K562 (cell line): ENCODE measurements around the gene GRIP1. TPM values are rescaled to one million over a fixed set of nuclear protein-coding genes. Genes with fewer than 3 reads are reported as not detected.

Experiments used
- ATAC-seq: fragments of 200-7000 bp; cut with Tn5 transposase; 3 replicates; pipeline ENCODE4 v1.9.1; 2020; ENCODE audit warnings: moderate library complexity
- BruUV-seq: library from RNA; stranded (reverse); fragments of 400-500 nt; replicated peaks from 2 replicates; lab custom pipeline; 2021; lab: Mats Ljungman, UMichigan
- CTCF ChIA-PET: fragments of 300-600 bp; formaldehyde crosslinking; extraction: SDS; loops from one replicate; lab custom pipeline; 2021; ENCODE audit warnings: low intra/inter-chr PET ratio; lab: Yijun Ruan, JAX
- POLR2A ChIA-PET: fragments of 300-600, 350-650 bp; sonication (Branson Sonifier 250); formaldehyde crosslinking; extraction: SDS; loops from one replicate; lab custom pipeline; 2021; ENCODE audit warnings: antibody characterized with exemption, inconsistent platforms; lab: Yijun Ruan, JAX
- DNase-seq, 4 experiments: peaks; one replicate each; pipeline versions ENCODE4 v3.0.0 to v3.0.0-alpha.2; 2011 to 2018; ENCODE audit warnings: low spot score in 3 of 4, mixed read lengths in 3 of 4; ENCODE audit errors: extremely low read depth in 1 of 4
- FAIRE-seq: peaks from 2 replicates; lab custom pipeline; 2011; peaks lifted over from hg19 to GRCh38; lab: Jason Lieb, UNC
- H2AFZ ChIP-seq: 2 replicates; pipeline ENCODE4 v1.6.0; 2011; ENCODE audit warnings: low read depth, low read length, control low read depth, inconsistent platforms
- H3K27ac ChIP-seq: fragments of 200-600 bp; 3 replicates; pipeline ENCODE4 v1.8.0; 2011; ENCODE audit warnings: low read depth, mild to moderate bottlenecking, control low read depth, inconsistent platforms, low read length, moderate library complexity, mixed read lengths; ENCODE audit errors: extremely low read depth
- H3K27me3 ChIP-seq, 2 experiments: fragments of 300-600 bp in 1 of 2; 2 replicates in 1 of 2; 3 replicates in 1 of 2; pipeline versions ENCODE4 v1.6.0 to v1.8.0; 2011; ENCODE audit warnings: inconsistent platforms in 2 of 2, low read length in 2 of 2, mild to moderate bottlenecking in 1 of 2, mixed read lengths in 1 of 2, moderate library complexity in 1 of 2; ENCODE audit not compliant: control insufficient read depth in 2 of 2, insufficient read depth in 2 of 2
- H3K36me3 ChIP-seq: fragments of 300-600 bp; 3 replicates; pipeline ENCODE4 v1.8.0; 2011; ENCODE audit warnings: mild to moderate bottlenecking, low read length, inconsistent platforms; ENCODE audit not compliant: control insufficient read depth, insufficient read depth
- H3K4me1 ChIP-seq, 2 experiments: fragments of 200-600 bp in 1 of 2; replicated peaks in 1 of 2; 2 replicates in 1 of 2; 3 replicates in 1 of 2; pipeline versions ENCODE4 v1.5.1 to v1.8.0; 2011; ENCODE audit warnings: inconsistent platforms in 2 of 2, low read length in 2 of 2, mild to moderate bottlenecking in 1 of 2, mixed read lengths in 1 of 2, moderate library complexity in 1 of 2; ENCODE audit not compliant: control insufficient read depth in 2 of 2, insufficient read depth in 2 of 2
- H3K4me2 ChIP-seq: 2 replicates; pipeline ENCODE4 v1.6.1; 2011; ENCODE audit warnings: low read length, control low read depth, inconsistent platforms, mixed read lengths; ENCODE audit not compliant: insufficient read depth
- H3K4me3 ChIP-seq: fragments of 200-600 bp; sonication (generic), shearing (Covaris generic); 2 replicates; pipeline ENCODE4 v1.5.1; 2016; ENCODE audit warnings: control low read depth, inconsistent platforms
- H3K79me2 ChIP-seq: fragments of 200-600 bp; 3 replicates; pipeline ENCODE4 v1.8.0; 2011; ENCODE audit warnings: low read length, inconsistent platforms; ENCODE audit not compliant: control insufficient read depth, insufficient read depth
- H3K9ac ChIP-seq, 2 experiments: 2 replicates each; pipeline versions ENCODE4 v1.6.0 to v1.6.1; 2011; ENCODE audit warnings: low read depth in 2 of 2, low read length in 2 of 2, control low read depth in 1 of 2, inconsistent platforms in 1 of 2, mild to moderate bottlenecking in 1 of 2, mixed read lengths in 1 of 2; ENCODE audit not compliant: insufficient read depth in 1 of 2
- H3K9me1 ChIP-seq: one replicate; pipeline ENCODE4 v1.6.0; 2011; ENCODE audit warnings: inconsistent platforms, mild to moderate bottlenecking, low read length, moderate library complexity; ENCODE audit not compliant: control insufficient read depth, insufficient read depth
- H3K9me3 ChIP-seq: replicated peaks from 2 replicates; pipeline ENCODE4 v1.5.1; 2011; ENCODE audit warnings: low read depth, low read length, inconsistent platforms; ENCODE audit not compliant: control insufficient read depth, insufficient read depth
- H4K20me1 ChIP-seq: replicated peaks from 2 replicates; pipeline ENCODE4 v1.6.1; 2011; ENCODE audit warnings: low read length, inconsistent platforms, mixed read lengths; ENCODE audit not compliant: control insufficient read depth, insufficient read depth
- ATF6 ChIP-seq: sonication (generic); formaldehyde crosslinking; IDR thresholded peaks from 2 replicates; pipeline ENCODE4 v1.4.0; 2020; ENCODE audit warnings: mild to moderate bottlenecking, missing genetic modification reagents
- BRCA1 ChIP-seq, 2 experiments: fragments of 450-650 bp in 1 of 2; sonication (generic) in 1 of 2; formaldehyde crosslinking in 1 of 2; IDR thresholded peaks; 2 replicates each; pipeline versions ENCODE4 v1.5.0 to v1.6.1; 2017 to 2020; ENCODE audit warnings: mild to moderate bottlenecking in 1 of 2, missing genetic modification reagents in 1 of 2
- EGR1 ChIP-seq: fragments of 450-650 bp; conservative IDR thresholded peaks from 2 replicates; pipeline ENCODE4 v1.6.1; 2017; ENCODE audit warnings: mild to moderate bottlenecking
- HLTF ChIP-seq: fragments of 450-650 bp; IDR thresholded peaks from 2 replicates; pipeline ENCODE4 v1.6.1; 2016
- MAZ ChIP-seq, 2 experiments: fragments of 450-650 bp in 1 of 2; sonication (generic) in 1 of 2; formaldehyde crosslinking; IDR thresholded peaks in 1 of 2; conservative IDR thresholded peaks in 1 of 2; 2 replicates each; pipeline versions ENCODE4 v1.4.0 to v1.5.0; 2020; ENCODE audit warnings: mild to moderate bottlenecking in 1 of 2, missing genetic modification reagents in 1 of 2
- MEIS2 ChIP-seq: fragments of 450-650 bp; IDR thresholded peaks from 2 replicates; pipeline ENCODE4 v1.6.1; 2014; ENCODE audit warnings: mild to moderate bottlenecking; ENCODE audit not compliant: partially characterized antibody
- RBBP5 ChIP-seq: fragments of 200-600 bp; sonication (generic); IDR thresholded peaks from 2 replicates; pipeline ENCODE4 v1.6.1; 2012; ENCODE audit warnings: borderline replicate concordance, mild to moderate bottlenecking, low read length, control low read depth, inconsistent platforms; ENCODE audit not compliant: insufficient read depth, poor library complexity, severe bottlenecking
- RHOXF2B ChIP-seq: fragments of 250-450 bp; sonication (Bioruptor Pico); conservative IDR thresholded peaks from 2 replicates; pipeline ENCODE4 v1.5.1; 2021
- SMAD3 ChIP-seq: fragments of 450-650 bp; formaldehyde crosslinking; conservative IDR thresholded peaks from 2 replicates; pipeline ENCODE4 v1.4.0; 2020; ENCODE audit warnings: mild to moderate bottlenecking
- TBL1XR1 ChIP-seq, 2 experiments: IDR thresholded peaks; 2 replicates each; pipeline ENCODE4 v1.6.1; 2012; ENCODE audit warnings: improper control_type of control experiment in 2 of 2, low read length in 2 of 2, mild to moderate bottlenecking in 1 of 2
- TCF7 ChIP-seq: sonication (generic); IDR thresholded peaks from 2 replicates; pipeline ENCODE4 v1.6.1; 2016; ENCODE audit warnings: antibody characterized with exemption, borderline replicate concordance
- TEAD1 ChIP-seq, 2 experiments: fragments of 450-650 bp in 1 of 2; sonication (generic) in 1 of 2; formaldehyde crosslinking; IDR thresholded peaks; 2 replicates each; pipeline versions ENCODE4 v1.4.0 to v1.8.0; 2020 to 2022; ENCODE audit warnings: mild to moderate bottlenecking in 2 of 2, missing genetic modification reagents in 1 of 2
- ZC3H8 ChIP-seq: fragments of 450-650 bp; IDR thresholded peaks from 2 replicates; pipeline ENCODE4 v1.6.1; 2017
- ZNF589 ChIP-seq: fragments of 200-800 bp; sonication (Bioruptor generic); IDR thresholded peaks from 2 replicates; pipeline ENCODE4 v1.6.1; 2016; ENCODE audit warnings: low read depth, missing genetic modification characterization, missing compliant biosample characterization
- ZNF766 ChIP-seq: fragments of 200-800 bp; sonication (Bioruptor generic); conservative IDR thresholded peaks from 2 replicates; pipeline ENCODE4 v1.6.1; 2016; ENCODE audit warnings: missing genetic modification characterization, missing compliant biosample characterization
- WGBS: fragments of 100-300 bp; shearing (Covaris generic); methylation state at CpG from one replicate; pipeline ENCODE4 v1.1.6; 2016; ENCODE audit warnings: low coverage, mixed read lengths; ENCODE audit not compliant: insufficient coverage; ENCODE audit errors: missing lambda C conversion rate; 5-methylcytosine and 5-hydroxymethylcytosine counted together
- in situ Hi-C: fragments of 300-500 bp; cut with MboI; formaldehyde crosslinking; loops from 4 replicates; pipeline ENCODE4 v1.15.0; 2018; ENCODE audit warnings: inconsistent platforms, mixed read lengths
- intact Hi-C: fragments of 100-400 bp; cut with micrococcal nuclease; formaldehyde crosslinking; loops from 2 replicates; pipeline ENCODE4 v1.14.2; 2022
- polyA plus RNA-seq, 8 experiments: library from polyadenylated mRNA; depleted of rRNA in 4 of 8; stranded (reverse) in 5 of 8; unstranded in 3 of 8; fragments of >200 nt; fragmentation: Nextera tagmentation in 2 of 8; fragmentation: Illumina TruSeq in 1 of 8; extraction: Ambion mirVana in 2 of 8; extraction: Trizol in 1 of 8; gene quantifications; 2 replicates each; pipeline versions ENCODE4 v1.2.1 to v1.2.3, GENCODE V29; 2011 to 2014; ENCODE audit warnings: inconsistent platforms in 1 of 8, missing spikeins in 1 of 8
- total RNA-seq, 7 experiments: library from RNA; depleted of rRNA in 6 of 7; stranded (reverse); fragments of >200 nt in 6 of 7; fragmentation: Illumina TruSeq in 2 of 7; extraction: Trizol in 2 of 7; gene quantifications; 2 replicates each; pipeline versions ENCODE4 v1.2.1 to v1.2.3, GENCODE V29; 2011 to 2021; ENCODE audit warnings: low replicate concordance in 1 of 7
- TF ChIP-seq, protein P1 (sequence below): fragments of 250-450 bp; sonication (Bioruptor Pico); IDR thresholded peaks from 2 replicates; pipeline ENCODE4 v1.5.1; 2021; ENCODE audit warnings: mild to moderate bottlenecking
- TF ChIP-seq, protein P2 (sequence below): fragments of 450-650 bp; IDR thresholded peaks from 2 replicates; pipeline ENCODE4 v1.6.1; 2017; ENCODE audit warnings: antibody characterized with exemption

The GRIP1 gene
- total and polyA plus RNA-seq, 9 of the 15 experiments (the other 6 are each of a cell fraction or from before 2014, with no cell fraction given), result 0.28 to 1.2 (median 0.45) TPM

GRCh38 chr12:66500841-66501240 lies 178.0 kb downstream of the GRIP1 start (continued):
- no peak for TF ChIP-seq BRCA1 (IDR thresholded peaks at IDR 0.05)
- no peak for TF ChIP-seq BRCA1 (CRISPR knock-in tag; IDR thresholded peaks at IDR 0.05)
- no peak for TF ChIP-seq TEAD1 (CRISPR knock-in tag; IDR thresholded peaks at IDR 0.05)
- TF ChIP-seq, protein P1, sequence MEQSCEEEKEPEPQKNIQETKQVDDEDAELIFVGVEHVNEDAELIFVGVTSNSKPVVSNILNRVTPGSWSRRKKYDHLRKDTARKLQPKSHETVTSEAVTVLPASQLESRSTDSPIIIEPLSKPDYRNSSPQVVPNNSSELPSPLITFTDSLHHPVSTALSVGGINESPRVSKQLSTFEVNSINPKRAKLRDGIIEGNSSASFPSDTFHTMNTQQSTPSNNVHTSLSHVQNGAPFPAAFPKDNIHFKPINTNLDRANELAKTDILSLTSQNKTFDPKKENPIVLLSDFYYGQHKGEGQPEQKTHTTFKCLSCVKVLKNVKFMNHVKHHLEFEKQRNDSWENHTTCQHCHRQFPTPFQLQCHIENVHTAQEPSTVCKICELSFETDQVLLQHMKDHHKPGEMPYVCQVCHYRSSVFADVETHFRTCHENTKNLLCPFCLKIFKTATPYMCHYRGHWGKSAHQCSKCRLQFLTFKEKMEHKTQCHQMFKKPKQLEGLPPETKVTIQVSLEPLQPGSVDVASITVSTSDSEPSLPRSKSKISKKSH, result no peak
- no peak for TF ChIP-seq RHOXF2B

- ATAC-seq, result no peak
- Histone ChIP-seq H3K9me3 (no peaks in the 10 kb centered on the region), H2AFZ (no peak overlapping the region), H3K36me3 (no peaks in the 10 kb centered on the region), H3K4me3 (no peak overlapping the region), H3K9me1 (no peaks in the 10 kb centered on the region), H3K27me3 (peaks cover 0 to 4% of the 10 kb centered on the region in 2 experiments; a peak in 1 of 5 replicates), H3K9ac (no peak overlapping the region), H3K4me2 (no peak overlapping the region), H3K4me1 (no peaks in the 10 kb centered on the region), H4K20me1 (no peaks in the 10 kb centered on the region), H3K79me2 (no peaks in the 10 kb centered on the region), H3K27ac (no peak overlapping the region)
- in situ Hi-C loops, result no loop called here
- WGBS, result 0% methylated on average over 3 of the region's 3 CpGs
- POLR2A ChIA-PET, result no interaction called here
- no peak for FAIRE-seq
- BruUV-seq, result no TSS peak
- CTCF ChIA-PET, result no interaction called here
- intact Hi-C loops, result no loop called here
- no peak for DNase-seq
- no peak for TF ChIP-seq EGR1
- no peak for TF ChIP-seq RBBP5
- no peak for TF ChIP-seq SMAD3 (CRISPR knock-in tag)
- TF ChIP-seq TCF7, result no peak
- no peak for TF ChIP-seq ZNF766 (CRISPR knock-in tag)
- no peak for TF ChIP-seq ZNF589 (CRISPR knock-in tag)
- no peak for TF ChIP-seq MEIS2
- TF ChIP-seq MAZ (CRISPR knock-in tag; conservative IDR thresholded peaks at IDR 0.05 in 1 of 2, IDR thresholded peaks at IDR 0.05 in 1 of 2), result no peak
- no peak for TF ChIP-seq TBL1XR1 (IDR thresholded peaks at IDR 0.05; ENCODE audit: low read length in 2 of 2)
- TF ChIP-seq, protein P2, sequence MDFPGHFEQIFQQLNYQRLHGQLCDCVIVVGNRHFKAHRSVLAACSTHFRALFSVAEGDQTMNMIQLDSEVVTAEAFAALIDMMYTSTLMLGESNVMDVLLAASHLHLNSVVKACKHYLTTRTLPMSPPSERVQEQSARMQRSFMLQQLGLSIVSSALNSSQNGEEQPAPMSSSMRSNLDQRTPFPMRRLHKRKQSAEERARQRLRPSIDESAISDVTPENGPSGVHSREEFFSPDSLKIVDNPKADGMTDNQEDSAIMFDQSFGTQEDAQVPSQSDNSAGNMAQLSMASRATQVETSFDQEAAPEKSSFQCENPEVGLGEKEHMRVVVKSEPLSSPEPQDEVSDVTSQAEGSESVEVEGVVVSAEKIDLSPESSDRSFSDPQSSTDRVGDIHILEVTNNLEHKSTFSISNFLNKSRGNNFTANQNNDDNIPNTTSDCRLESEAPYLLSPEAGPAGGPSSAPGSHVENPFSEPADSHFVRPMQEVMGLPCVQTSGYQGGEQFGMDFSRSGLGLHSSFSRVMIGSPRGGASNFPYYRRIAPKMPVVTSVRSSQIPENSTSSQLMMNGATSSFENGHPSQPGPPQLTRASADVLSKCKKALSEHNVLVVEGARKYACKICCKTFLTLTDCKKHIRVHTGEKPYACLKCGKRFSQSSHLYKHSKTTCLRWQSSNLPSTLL, result no peak
- TF ChIP-seq HLTF, result no peak
- TF ChIP-seq ATF6 (CRISPR knock-in tag), result no peak
- TF ChIP-seq ZC3H8, result no peak
Observed at GRCh38 chr12:66500091-66500490, 178.8 kb downstream of the GRIP1 start.
